Measurements from ENCODE around the gene FOXF1.

- TF ChIP-seq POLR2A (IDR thresholded peaks at IDR 0.05) (no peak), CTCF (IDR thresholded peaks at IDR 0.05) (peak; percentile 60 to 82 (median 73))
These were observed 7.4 kb downstream of the FOXF1 start for GRCh38 chr16:86517652-86518258.

Data from heart left ventricle (tissue), 13 donors.